K562 (cell line): ENCODE data around the gene CD151. TPM values are rescaled to one million over a fixed set of nuclear protein-coding genes. Genes with fewer than 3 reads are reported as not detected.
A peak's percentile ranks its signal among the peaks of the same experiment; 100 is the strongest.

Experiments
- BRD9 ChIP-seq: fragments of 450-650 bp; IDR thresholded peaks from 2 replicates; pipeline ENCODE4 v1.6.1; 2018; ENCODE audit warnings: low read depth; ENCODE audit not compliant: partially characterized antibody
- FOXA3 ChIP-seq, 2 experiments: fragments of 450-650 bp in 1 of 2; sonication (generic) in 1 of 2; formaldehyde crosslinking; IDR thresholded peaks in 1 of 2; conservative IDR thresholded peaks in 1 of 2; 2 replicates each; pipeline versions ENCODE4 v1.4.0 to v1.8.0; 2020 to 2022; ENCODE audit warnings: mild to moderate bottlenecking in 2 of 2, missing genetic modification reagents in 1 of 2
- MECOM ChIP-seq: fragments of 250-450 bp; sonication (Bioruptor Pico); IDR thresholded peaks from 2 replicates; pipeline ENCODE4 v1.8.0; 2022; ENCODE audit warnings: inconsistent platforms
- MIER1 ChIP-seq: fragments of 450-650 bp; IDR thresholded peaks from 2 replicates; pipeline ENCODE4 v1.6.1; 2016; ENCODE audit warnings: antibody characterized with exemption, mild to moderate bottlenecking, low read depth
- SRSF1 ChIP-seq: fragments of 200-400 bp; formaldehyde crosslinking; IDR thresholded peaks from 2 replicates; pipeline ENCODE4 v1.6.1; 2017; ENCODE audit warnings: mild to moderate bottlenecking, low read depth, low read length, moderate library complexity
- TAF15 ChIP-seq: fragments of 200-400 bp; formaldehyde crosslinking; IDR thresholded peaks from 2 replicates; pipeline ENCODE4 v1.6.1; 2017; ENCODE audit warnings: mild to moderate bottlenecking, low read depth, low read length, moderate library complexity
- ZNF224 ChIP-seq: sonication (generic); formaldehyde crosslinking; IDR thresholded peaks from 2 replicates; pipeline ENCODE4 v1.8.0; 2022; ENCODE audit warnings: mild to moderate bottlenecking, missing genetic modification reagents
- ZNF584 ChIP-seq: fragments of 200-800 bp; sonication (Bioruptor generic); IDR thresholded peaks from 2 replicates; pipeline ENCODE4 v1.6.1; 2016; ENCODE audit warnings: low read depth, mild to moderate bottlenecking, missing genetic modification characterization, missing compliant biosample characterization
- ZNF695 ChIP-seq: fragments of 450-650 bp; formaldehyde crosslinking; IDR thresholded peaks from 2 replicates; pipeline ENCODE4 v1.4.0; 2020; ENCODE audit warnings: mild to moderate bottlenecking, moderate library complexity
- polyA plus RNA-seq, 8 experiments: library from polyadenylated mRNA; depleted of rRNA in 4 of 8; stranded (reverse) in 5 of 8; unstranded in 3 of 8; fragments of >200 nt; fragmentation: Nextera tagmentation in 2 of 8; fragmentation: Illumina TruSeq in 1 of 8; extraction: Ambion mirVana in 2 of 8; extraction: Trizol in 1 of 8; gene quantifications; 2 replicates each; pipeline versions ENCODE4 v1.2.1 to v1.2.3, GENCODE V29; 2011 to 2014; ENCODE audit warnings: inconsistent platforms in 1 of 8, missing spikeins in 1 of 8
- total RNA-seq, 7 experiments: library from RNA; depleted of rRNA in 6 of 7; stranded (reverse); fragments of >200 nt in 6 of 7; fragmentation: Illumina TruSeq in 2 of 7; extraction: Trizol in 2 of 7; gene quantifications; 2 replicates each; pipeline versions ENCODE4 v1.2.1 to v1.2.3, GENCODE V29; 2011 to 2021; ENCODE audit warnings: low replicate concordance in 1 of 7
- TF ChIP-seq, protein P1 (sequence below): sonication (generic); formaldehyde crosslinking; IDR thresholded peaks from 2 replicates; pipeline ENCODE4 v1.8.0; 2022; ENCODE audit warnings: mild to moderate bottlenecking, missing genetic modification reagents
- TF ChIP-seq, protein P2 (sequence below), 2 experiments: fragments of 450-650 bp in 1 of 2; sonication (generic) in 1 of 2; formaldehyde crosslinking in 1 of 2; IDR thresholded peaks in 1 of 2; conservative IDR thresholded peaks in 1 of 2; 2 replicates each; pipeline versions ENCODE4 v1.6.1 to v1.8.1; 2016 to 2023; ENCODE audit warnings: mild to moderate bottlenecking in 2 of 2, moderate library complexity in 2 of 2, inconsistent platforms in 1 of 2, missing genetic modification reagents in 1 of 2
- TF ChIP-seq, protein P3 (sequence below), 3 experiments: IDR thresholded peaks in 2 of 3; conservative IDR thresholded peaks in 1 of 3; 2 replicates each; pipeline ENCODE4 v1.5.1; 2011 to 2012; ENCODE audit warnings: low read length in 3 of 3, mild to moderate bottlenecking in 3 of 3, control low read depth in 2 of 3, improper control_type of control experiment in 1 of 3, inconsistent platforms in 1 of 3, low read depth in 1 of 3, mixed read lengths in 1 of 3, moderate library complexity in 1 of 3; ENCODE audit not compliant: insufficient read depth in 2 of 3
- TF ChIP-seq, protein P4 (sequence below): IDR thresholded peaks from 2 replicates; pipeline ENCODE4 v1.6.1; 2011; ENCODE audit warnings: borderline replicate concordance, low read depth, mild to moderate bottlenecking, moderate library complexity, low read length; ENCODE audit not compliant: insufficient read depth, poor library complexity, severe bottlenecking

The CD151 gene
- total and polyA plus RNA-seq, 9 of the 15 experiments (the other 6 are each of a cell fraction or from before 2014, with no cell fraction given): 2.3 to 187 (median 140) TPM

DNA sequence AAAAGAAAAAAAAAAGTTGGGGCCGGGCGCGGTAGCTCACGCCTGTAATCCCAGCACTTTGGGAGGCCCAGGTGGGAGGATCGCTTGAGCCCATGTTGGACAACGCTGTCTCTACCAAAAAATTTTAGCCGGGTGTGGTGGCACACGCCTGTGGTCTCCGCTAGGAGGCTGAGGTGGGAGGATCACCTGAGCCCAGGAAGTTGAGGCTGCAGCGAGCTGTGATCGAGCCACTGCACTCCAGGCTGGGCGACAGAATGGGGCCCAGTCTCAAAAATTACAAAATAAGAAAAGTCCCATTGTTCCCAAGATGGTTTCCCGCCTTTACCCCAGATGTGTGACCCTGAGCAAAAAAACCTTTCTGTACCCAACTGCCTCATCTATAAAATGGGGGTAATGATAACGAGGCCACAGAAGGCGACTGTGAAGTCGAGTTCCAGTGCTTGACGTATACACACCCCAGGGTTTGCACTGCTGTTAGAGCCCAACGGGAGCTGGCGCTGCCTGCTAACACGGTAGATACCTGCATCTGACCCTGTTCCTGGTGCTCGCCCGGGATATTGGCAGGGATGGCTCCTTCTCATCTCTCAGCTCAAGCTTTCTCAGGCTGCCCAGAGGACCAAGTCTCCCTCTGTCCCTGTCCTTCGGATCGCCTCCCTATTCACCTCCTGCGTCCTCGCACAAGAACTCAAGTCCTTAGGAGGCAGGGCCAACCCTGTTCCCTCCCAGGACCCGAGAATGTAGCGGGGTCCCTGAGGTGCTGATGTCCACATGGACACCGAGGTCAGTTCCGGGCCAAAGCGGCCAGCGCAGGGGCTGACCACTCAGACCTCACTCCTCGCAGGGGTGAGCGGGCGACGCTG is 24.1 kb upstream of the CD151 start (continued):
- TF ChIP-seq, protein P1, sequence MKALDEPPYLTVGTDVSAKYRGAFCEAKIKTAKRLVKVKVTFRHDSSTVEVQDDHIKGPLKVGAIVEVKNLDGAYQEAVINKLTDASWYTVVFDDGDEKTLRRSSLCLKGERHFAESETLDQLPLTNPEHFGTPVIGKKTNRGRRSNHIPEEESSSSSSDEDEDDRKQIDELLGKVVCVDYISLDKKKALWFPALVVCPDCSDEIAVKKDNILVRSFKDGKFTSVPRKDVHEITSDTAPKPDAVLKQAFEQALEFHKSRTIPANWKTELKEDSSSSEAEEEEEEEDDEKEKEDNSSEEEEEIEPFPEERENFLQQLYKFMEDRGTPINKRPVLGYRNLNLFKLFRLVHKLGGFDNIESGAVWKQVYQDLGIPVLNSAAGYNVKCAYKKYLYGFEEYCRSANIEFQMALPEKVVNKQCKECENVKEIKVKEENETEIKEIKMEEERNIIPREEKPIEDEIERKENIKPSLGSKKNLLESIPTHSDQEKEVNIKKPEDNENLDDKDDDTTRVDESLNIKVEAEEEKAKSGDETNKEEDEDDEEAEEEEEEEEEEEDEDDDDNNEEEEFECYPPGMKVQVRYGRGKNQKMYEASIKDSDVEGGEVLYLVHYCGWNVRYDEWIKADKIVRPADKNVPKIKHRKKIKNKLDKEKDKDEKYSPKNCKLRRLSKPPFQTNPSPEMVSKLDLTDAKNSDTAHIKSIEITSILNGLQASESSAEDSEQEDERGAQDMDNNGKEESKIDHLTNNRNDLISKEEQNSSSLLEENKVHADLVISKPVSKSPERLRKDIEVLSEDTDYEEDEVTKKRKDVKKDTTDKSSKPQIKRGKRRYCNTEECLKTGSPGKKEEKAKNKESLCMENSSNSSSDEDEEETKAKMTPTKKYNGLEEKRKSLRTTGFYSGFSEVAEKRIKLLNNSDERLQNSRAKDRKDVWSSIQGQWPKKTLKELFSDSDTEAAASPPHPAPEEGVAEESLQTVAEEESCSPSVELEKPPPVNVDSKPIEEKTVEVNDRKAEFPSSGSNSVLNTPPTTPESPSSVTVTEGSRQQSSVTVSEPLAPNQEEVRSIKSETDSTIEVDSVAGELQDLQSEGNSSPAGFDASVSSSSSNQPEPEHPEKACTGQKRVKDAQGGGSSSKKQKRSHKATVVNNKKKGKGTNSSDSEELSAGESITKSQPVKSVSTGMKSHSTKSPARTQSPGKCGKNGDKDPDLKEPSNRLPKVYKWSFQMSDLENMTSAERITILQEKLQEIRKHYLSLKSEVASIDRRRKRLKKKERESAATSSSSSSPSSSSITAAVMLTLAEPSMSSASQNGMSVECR (CRISPR knock-in tag): no peak
- TF ChIP-seq, protein P2, sequence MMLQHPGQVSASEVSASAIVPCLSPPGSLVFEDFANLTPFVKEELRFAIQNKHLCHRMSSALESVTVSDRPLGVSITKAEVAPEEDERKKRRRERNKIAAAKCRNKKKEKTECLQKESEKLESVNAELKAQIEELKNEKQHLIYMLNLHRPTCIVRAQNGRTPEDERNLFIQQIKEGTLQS (IDR thresholded peaks at IDR 0.05): no peak
- TF ChIP-seq, protein P2 (CRISPR knock-in tag; conservative IDR thresholded peaks at IDR 0.05): peak; percentile 79
- TF ChIP-seq, protein P3, sequence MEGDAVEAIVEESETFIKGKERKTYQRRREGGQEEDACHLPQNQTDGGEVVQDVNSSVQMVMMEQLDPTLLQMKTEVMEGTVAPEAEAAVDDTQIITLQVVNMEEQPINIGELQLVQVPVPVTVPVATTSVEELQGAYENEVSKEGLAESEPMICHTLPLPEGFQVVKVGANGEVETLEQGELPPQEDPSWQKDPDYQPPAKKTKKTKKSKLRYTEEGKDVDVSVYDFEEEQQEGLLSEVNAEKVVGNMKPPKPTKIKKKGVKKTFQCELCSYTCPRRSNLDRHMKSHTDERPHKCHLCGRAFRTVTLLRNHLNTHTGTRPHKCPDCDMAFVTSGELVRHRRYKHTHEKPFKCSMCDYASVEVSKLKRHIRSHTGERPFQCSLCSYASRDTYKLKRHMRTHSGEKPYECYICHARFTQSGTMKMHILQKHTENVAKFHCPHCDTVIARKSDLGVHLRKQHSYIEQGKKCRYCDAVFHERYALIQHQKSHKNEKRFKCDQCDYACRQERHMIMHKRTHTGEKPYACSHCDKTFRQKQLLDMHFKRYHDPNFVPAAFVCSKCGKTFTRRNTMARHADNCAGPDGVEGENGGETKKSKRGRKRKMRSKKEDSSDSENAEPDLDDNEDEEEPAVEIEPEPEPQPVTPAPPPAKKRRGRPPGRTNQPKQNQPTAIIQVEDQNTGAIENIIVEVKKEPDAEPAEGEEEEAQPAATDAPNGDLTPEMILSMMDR (IDR thresholded peaks at IDR 0.05 in 2 of 3, conservative IDR thresholded peaks at IDR 0.05 in 1 of 3; ENCODE audit: insufficient read depth in 2 of 3, low read depth in 1 of 3, low read length in 3 of 3): peak in 2 of 3 experiments; percentile 37 to 47; a peak in 4 of 6 replicates
- no peak for TF ChIP-seq MECOM (CRISPR knock-in tag)
- TF ChIP-seq TAF15: no peak
- TF ChIP-seq MIER1: no peak
- TF ChIP-seq ZNF224: no peak
- TF ChIP-seq, protein P4, sequence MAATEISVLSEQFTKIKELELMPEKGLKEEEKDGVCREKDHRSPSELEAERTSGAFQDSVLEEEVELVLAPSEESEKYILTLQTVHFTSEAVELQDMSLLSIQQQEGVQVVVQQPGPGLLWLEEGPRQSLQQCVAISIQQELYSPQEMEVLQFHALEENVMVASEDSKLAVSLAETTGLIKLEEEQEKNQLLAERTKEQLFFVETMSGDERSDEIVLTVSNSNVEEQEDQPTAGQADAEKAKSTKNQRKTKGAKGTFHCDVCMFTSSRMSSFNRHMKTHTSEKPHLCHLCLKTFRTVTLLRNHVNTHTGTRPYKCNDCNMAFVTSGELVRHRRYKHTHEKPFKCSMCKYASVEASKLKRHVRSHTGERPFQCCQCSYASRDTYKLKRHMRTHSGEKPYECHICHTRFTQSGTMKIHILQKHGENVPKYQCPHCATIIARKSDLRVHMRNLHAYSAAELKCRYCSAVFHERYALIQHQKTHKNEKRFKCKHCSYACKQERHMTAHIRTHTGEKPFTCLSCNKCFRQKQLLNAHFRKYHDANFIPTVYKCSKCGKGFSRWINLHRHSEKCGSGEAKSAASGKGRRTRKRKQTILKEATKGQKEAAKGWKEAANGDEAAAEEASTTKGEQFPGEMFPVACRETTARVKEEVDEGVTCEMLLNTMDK: peak; percentile 76
- peak; percentile 0; the same call in 1 of the 2 replicates for TF ChIP-seq ZNF584 (CRISPR knock-in tag)
- no peak for TF ChIP-seq ZNF695 (CRISPR knock-in tag)
- no peak for TF ChIP-seq SRSF1
- peak in 1 of 2 experiments; percentile 59; a peak in 1 of 4 replicates for TF ChIP-seq FOXA3 (CRISPR knock-in tag; conservative IDR thresholded peaks at IDR 0.05 in 1 of 2, IDR thresholded peaks at IDR 0.05 in 1 of 2)
- TF ChIP-seq BRD9: peak; percentile 11
